ENCODE measurements around the gene STARD7.
"Not testable (repeated sequence)": the region's sequence is repeated elsewhere in the genome, so short reads cannot be mapped to it uniquely, and the experiment has no call there.

The STARD7 gene

DNA sequence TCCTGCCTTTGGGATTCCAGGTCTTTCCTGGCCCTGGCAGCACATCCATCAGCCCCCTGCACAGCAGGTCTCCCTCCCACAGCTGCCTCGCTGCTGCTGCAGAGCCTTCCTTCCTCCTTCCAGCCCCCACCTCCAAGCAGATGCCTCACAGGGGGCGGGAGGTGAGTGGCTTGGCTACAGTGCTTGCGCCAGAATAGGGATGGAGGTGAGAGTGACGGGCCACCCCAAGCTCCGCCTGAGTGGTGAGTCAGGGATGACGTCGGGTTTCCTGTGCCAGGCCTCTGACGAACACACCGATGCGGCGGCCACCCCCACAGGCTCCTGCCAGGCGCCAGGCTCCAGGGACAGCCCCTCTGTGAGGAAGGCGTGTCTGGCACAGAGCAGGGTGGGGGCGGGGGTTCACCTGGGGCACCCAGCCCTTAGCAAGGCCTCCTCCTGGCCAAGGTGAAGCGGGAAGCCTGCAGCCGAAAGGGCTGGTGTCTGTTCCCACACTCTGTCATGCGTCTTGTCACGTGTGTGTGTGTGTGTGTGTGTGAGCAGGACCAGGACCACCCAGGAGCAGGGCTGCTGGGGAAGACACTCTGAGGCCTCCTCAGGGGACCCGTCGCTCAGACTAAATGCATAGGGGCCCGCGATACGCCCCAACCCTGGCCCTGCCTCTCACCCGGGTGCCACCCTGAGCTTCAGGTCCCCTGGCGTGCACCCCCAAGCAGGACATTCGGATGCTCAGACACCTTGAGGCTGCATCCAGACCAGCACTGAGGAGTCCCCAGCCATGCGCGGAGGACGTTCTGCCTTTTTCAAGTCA is 60.0 kb downstream of the STARD7 start:
- peak; percentile 30 for DNase-seq (ENCODE audit: low spot score)

- DNase-seq (ENCODE audit: low spot score) = no peak
Measured at GRCh38 chr2:96147593-96148201, 60.9 kb downstream of the STARD7 start.

DNA sequence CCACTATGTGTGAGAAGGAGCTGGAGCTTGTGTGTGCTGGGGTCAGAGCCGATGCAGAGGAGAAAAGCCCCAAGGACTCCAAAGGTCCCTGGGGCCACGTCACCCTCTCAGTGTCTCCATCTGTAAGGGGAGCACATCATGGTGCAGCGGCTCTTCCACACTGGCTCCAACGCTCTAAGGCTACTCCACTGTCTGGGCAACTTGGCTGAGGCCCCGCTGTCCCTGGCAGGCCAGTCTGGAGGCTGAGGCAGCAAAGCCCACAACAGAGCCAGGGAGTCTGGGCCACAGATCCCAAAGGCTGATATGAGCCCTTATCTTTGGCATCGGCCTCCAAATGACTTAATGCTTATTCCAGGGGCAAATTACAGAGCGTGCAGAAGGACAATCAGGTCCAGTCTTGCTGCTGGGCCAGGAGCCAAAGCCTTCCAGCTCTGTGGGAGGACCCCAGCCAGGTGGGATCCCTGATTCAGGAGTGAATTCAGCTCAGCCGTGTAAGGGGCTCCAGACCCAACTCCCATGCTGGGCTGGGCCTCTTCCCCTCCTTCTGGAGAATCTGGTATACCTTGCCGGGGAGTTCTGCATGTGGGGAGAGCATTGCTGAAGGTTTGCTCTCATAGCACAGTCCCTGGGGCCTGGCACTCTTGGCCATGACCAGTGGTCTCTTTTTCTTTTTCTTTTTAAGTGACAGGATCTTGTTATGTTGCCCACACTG is 61.6 kb downstream of the STARD7 start:
- DNase-seq (ENCODE audit: low spot score) = no peak

- DNase-seq (ENCODE audit: low spot score) = no peak
Measured at GRCh38 chr2:96146153-96146880, 62.3 kb downstream of the STARD7 start.

DNA sequence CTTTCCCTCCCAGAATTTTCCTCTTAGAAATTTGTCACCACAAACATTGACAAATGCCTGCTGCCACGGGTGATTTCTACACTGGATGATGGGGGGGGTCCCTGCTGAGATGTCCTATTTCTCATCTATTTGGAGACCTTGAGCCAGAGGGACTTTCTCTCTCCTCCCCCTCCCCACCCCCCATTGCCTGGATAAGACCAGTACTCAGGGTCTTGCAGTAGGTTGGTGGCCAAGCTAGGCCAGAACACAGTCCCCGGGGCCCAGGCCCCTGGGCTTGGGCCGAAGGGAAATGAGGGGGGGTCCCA is 62.8 kb downstream of the STARD7 start:
- DNase-seq (ENCODE audit: low spot score) = no peak

- peak; percentile 16 for DNase-seq (ENCODE audit: low spot score)
Measured at GRCh38 chr2:96145036-96145847, 63.4 kb downstream of the STARD7 start, which contains the start of gene DUSP2. Gene DUSP2 (minus strand): TSS chr2:96145440. CDS start chr2:96145354, 86 bp downstream.

DNA sequence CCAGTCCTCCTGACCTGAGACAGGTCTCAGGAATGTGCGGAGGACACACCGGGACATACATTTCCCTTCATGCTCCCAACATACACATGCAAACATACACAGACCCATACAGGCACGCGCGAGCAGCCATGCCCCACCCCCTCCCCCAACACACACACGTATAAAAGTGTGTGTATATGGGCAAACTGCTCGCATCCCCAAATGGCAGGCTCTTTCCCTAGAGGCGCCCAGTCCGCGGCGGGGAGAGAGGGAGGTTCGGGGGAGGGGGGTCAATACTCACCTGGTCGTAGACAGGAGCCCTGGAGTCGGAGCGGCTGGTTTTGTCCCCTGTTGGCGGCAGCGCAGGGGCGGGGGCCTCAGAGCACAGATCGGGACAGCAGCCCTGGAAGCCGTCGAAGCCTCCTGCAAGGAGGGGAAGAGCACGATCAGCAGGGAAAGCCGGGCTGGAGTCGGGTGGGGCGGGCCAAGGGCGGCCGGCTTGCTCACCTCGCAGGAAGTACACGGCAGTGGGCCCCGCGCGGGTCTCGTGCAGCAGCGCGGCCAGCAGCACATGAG is 64.1 kb downstream of the STARD7 start:
- DNase-seq (ENCODE audit: low spot score) = no peak

GRCh38 chr2:96143848-96144480 is 64.7 kb downstream of the STARD7 start:
- no peak for DNase-seq (ENCODE audit: low spot score)

GRCh38 chr2:96143231-96143847 is 65.3 kb downstream of the STARD7 start:
- DNase-seq (ENCODE audit: low spot score) = no peak

DNA sequence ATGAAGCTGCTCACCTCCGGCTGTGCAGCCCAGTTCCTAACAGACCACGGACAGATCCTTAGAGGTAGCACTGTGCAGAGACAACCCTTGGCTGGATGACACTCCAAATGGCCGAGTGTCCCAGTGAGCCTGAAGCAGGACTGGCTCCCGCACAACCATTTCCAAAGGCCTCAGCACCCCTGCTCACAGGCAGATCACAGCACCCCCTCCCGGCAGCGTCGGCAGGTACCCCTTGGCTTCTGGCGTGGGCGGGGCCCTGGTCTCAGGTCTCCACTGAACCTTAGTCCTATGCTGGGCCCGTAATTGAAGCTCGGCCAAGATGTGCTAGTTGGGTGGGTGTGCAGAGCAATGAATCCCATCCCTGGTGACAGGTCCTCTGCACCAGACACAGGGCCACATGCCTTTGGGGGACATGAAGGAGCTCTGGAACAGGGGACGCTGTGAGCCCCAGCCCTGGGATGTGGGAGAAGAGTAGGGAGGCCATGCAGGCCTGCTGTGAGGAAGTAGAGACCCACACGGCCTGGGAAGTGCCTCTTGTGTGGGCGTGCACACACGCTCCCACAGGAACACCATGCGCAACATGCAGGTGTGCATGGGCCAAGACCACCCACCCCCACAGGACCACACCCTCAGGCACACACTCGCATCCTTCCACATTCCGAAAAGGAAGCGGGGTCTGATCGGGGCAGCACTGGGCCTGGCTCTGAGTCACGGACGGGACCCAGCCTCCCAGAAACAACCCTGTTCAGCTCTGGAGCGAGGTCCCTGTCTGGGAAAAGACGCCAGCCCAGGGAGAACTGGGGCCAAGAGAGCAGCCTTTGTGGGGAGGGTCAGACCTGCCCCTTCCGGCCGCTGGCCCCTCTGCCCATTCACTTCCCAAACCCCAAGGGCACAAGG is 66.2 kb downstream of the STARD7 start:
- no peak for DNase-seq (ENCODE audit: low spot score)

GRCh38 chr2:96141624-96141967 is 67.0 kb downstream of the STARD7 start:
- DNase-seq (ENCODE audit: low spot score) = not testable (repeated sequence)

DNA sequence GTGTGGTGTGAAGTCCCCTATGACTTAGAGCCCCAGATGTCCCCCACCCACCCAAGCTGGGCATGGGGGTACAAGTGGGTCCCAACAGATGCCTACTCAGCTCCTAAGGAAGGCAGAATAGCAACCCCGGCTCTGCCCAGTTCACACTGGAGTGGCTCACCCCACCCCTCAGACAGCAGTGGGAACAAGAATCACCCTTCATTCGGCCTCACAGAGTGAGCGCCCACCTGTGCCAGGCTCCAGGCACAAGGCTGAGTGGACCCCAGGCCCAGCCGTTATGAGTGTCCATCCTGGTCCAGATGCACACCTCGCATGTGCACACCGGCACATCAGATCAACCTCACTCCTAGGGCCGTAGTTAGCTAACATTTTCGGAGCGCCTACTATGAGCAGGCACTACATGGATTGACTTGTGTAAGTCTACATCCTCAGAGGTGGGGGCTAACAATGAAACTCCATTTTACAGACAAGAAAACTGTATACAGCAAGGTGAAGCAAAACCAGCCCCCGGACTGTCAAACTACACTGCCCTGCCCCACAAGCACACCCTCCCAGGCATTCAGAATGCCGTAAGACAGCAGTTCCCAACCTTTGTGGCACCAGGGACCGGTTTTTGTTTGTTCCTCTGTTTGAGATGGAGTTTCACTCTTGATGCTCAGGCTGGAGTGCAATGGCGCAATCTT is 67.5 kb downstream of the STARD7 start:
- DNase-seq (ENCODE audit: low spot score) = no peak

GRCh38 chr2:96139181-96139758 is 69.4 kb downstream of the STARD7 start:
- no peak for DNase-seq (ENCODE audit: low spot score)

DNA sequence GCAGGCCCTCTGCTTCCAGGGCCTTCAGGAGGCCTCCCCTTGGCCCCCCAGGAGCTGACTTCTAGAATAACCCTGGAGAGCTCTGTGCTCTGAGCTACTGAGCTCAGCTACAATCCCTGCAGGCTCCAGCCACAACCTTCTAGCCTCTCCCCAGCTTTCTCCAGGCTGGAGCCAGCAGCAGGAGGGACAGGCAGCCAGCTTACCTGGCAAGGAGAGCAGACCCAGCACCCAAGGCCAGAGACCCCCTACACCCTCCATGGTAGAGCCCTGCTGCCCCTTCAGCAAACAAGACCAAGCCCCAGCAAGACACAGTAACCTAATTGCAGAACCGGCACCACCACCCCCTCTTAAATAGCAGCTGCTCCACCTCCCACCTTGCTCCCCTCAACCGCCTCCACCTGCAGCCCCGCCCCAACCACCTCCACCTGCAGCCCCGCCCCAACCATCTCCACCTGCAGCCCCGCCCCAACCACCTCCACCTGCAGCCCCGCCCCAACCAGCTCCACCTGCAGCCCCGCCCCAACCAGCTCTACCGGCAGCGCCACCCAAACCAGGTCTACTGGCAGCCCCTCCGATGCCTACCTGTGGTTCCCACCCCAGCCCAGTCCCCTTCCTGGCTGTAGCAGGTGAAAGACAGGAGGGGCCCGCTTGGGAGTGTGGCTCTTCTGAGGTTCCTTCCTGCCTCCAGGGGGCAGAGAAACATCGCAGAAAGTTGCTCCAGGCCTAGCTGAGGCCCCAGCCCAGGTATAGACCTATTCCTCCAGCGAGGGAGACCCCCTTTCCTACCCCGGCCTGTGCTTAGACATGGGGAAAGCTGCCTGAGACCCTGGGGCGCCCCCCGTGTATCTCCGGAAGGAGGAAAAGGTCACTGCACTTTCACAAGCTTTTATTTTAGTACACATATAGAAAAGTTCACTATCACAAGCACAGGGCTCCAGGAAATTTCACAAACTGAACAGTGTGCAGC is 70.2 kb downstream of the STARD7 start, which contains the start of gene ASTL:
TSS of gene ASTL (minus strand) at position 324 of the 967 bp plus-strand sequence. CDS start at position 258, 66 bp downstream.
- DNase-seq (ENCODE audit: low spot score) = peak; percentile 42

GRCh38 chr2:96137321-96138178 is 71.1 kb downstream of the STARD7 start:
- no peak for DNase-seq (ENCODE audit: low spot score)

DNA sequence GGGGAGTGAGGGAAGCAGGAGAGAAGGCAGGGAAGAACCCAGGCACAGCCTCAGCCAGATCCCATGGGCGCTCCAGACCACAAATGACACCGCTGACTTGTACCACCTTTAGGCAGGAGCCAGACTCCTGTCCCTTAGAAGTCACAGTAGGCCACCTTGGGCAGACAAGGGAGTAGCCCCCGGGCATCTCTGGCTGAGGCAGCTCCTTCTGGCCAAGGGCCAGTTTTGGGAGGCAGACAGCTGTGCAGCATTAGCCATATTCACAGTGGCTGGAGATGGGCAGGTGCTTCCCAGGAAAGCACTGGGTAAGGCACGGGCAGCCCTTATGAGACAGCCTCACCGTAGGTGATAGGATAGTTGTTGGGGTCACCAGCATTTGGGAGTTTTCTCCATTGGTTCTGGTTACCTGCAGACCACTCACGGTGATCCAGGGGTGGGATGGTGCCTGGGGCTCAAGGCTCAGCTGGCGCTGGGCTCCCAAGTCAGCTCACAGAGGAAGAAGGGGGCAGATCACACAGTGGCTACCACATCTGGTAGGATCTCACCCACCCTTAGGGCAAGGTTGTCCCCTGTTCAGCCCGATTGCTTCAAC is 72.4 kb downstream of the STARD7 start:
- no peak for DNase-seq (ENCODE audit: low spot score)

Measured in hematopoietic multipotent progenitor cell treated with erythropoietin and hydrocortisone succinate and interleukin-3 and kit ligand, for 15 days (in vitro differentiated cells).